HEK293 (cell line): Measurements from ENCODE around the gene DSCAM.

Experiments used
- KLF1 ChIP-seq: fragments of 450-650 bp; formaldehyde crosslinking; IDR thresholded peaks from 2 replicates; pipeline ENCODE4 v1.5.1; 2016; ENCODE audit warnings: missing biosample characterization, missing genetic modification characterization
- SP2 ChIP-seq: fragments of 450-650 bp; formaldehyde crosslinking; IDR thresholded peaks from 2 replicates; pipeline ENCODE4 v1.5.1; 2016; ENCODE audit warnings: missing biosample characterization, missing genetic modification characterization
- ZBTB21 ChIP-seq: fragments of 450-650 bp; formaldehyde crosslinking; IDR thresholded peaks from 2 replicates; pipeline ENCODE4 v1.5.1; 2017; ENCODE audit warnings: missing biosample characterization, missing genetic modification characterization
- ZNF157 ChIP-seq: fragments of 450-650 bp; formaldehyde crosslinking; IDR thresholded peaks from 2 replicates; pipeline ENCODE4 v1.5.1; 2016; ENCODE audit warnings: missing biosample characterization, missing genetic modification characterization
- ZNF76 ChIP-seq: fragments of 450-650 bp; formaldehyde crosslinking; IDR thresholded peaks from 2 replicates; pipeline ENCODE4; 2016; ENCODE audit warnings: low read depth, missing biosample characterization, missing genetic modification characterization, borderline replicate concordance
- TF ChIP-seq, protein P1 (sequence below): fragments of 450-650 bp; formaldehyde crosslinking; IDR thresholded peaks from 2 replicates; pipeline ENCODE4 v1.5.1; 2016; ENCODE audit warnings: missing biosample characterization, missing genetic modification characterization
- TF ChIP-seq, protein P2 (sequence below): fragments of 450-650 bp; formaldehyde crosslinking; IDR thresholded peaks from 2 replicates; pipeline ENCODE4 v1.5.1; 2017; ENCODE audit warnings: missing biosample characterization, missing genetic modification characterization
- TF ChIP-seq, protein P3 (sequence below): IDR thresholded peaks from 2 replicates; pipeline ENCODE4 v1.6.1; 2011; ENCODE audit warnings: mild to moderate bottlenecking, low read depth, low read length, borderline replicate concordance

DNA sequence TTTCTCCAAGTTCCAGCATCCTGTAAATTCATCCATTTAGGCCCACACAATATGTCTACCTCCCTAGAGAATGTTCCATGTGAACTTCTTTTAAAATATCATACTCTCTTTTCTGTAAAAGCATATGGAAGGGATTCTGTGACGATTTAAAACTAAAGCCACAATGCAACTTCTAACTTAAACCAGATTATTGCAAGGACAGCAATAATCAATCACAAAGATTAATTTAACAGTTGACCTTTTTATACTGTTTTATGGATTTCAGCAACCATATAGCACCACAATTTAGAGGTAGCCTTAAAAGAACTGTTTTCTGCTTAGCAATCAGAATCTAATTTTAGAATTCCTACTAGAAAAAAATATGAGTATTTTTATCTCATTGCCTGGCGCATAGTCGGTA is 58.3 kb downstream of the DSCAM start:
- TF ChIP-seq, protein P1, sequence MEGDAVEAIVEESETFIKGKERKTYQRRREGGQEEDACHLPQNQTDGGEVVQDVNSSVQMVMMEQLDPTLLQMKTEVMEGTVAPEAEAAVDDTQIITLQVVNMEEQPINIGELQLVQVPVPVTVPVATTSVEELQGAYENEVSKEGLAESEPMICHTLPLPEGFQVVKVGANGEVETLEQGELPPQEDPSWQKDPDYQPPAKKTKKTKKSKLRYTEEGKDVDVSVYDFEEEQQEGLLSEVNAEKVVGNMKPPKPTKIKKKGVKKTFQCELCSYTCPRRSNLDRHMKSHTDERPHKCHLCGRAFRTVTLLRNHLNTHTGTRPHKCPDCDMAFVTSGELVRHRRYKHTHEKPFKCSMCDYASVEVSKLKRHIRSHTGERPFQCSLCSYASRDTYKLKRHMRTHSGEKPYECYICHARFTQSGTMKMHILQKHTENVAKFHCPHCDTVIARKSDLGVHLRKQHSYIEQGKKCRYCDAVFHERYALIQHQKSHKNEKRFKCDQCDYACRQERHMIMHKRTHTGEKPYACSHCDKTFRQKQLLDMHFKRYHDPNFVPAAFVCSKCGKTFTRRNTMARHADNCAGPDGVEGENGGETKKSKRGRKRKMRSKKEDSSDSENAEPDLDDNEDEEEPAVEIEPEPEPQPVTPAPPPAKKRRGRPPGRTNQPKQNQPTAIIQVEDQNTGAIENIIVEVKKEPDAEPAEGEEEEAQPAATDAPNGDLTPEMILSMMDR (tag by site-specific recombination) = no peak
- TF ChIP-seq ZNF76 (tag by site-specific recombination) = no peak
- TF ChIP-seq, protein P2, sequence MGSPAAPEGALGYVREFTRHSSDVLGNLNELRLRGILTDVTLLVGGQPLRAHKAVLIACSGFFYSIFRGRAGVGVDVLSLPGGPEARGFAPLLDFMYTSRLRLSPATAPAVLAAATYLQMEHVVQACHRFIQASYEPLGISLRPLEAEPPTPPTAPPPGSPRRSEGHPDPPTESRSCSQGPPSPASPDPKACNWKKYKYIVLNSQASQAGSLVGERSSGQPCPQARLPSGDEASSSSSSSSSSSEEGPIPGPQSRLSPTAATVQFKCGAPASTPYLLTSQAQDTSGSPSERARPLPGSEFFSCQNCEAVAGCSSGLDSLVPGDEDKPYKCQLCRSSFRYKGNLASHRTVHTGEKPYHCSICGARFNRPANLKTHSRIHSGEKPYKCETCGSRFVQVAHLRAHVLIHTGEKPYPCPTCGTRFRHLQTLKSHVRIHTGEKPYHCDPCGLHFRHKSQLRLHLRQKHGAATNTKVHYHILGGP (tag by site-specific recombination) = no peak
- TF ChIP-seq KLF1 (tag by site-specific recombination) = no peak
- no peak for TF ChIP-seq ZNF157 (tag by site-specific recombination)
- TF ChIP-seq, protein P3, sequence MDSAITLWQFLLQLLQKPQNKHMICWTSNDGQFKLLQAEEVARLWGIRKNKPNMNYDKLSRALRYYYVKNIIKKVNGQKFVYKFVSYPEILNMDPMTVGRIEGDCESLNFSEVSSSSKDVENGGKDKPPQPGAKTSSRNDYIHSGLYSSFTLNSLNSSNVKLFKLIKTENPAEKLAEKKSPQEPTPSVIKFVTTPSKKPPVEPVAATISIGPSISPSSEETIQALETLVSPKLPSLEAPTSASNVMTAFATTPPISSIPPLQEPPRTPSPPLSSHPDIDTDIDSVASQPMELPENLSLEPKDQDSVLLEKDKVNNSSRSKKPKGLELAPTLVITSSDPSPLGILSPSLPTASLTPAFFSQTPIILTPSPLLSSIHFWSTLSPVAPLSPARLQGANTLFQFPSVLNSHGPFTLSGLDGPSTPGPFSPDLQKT = no peak
- TF ChIP-seq SP2 (tag by site-specific recombination) = no peak
- TF ChIP-seq ZBTB21 (tag by site-specific recombination) = no peak
